Measurements from ENCODE around the gene SLC26A6. TPM values are rescaled to one million over a fixed set of nuclear protein-coding genes. Genes with fewer than 3 reads are reported as not detected.

SLC26A6 gene
- total RNA-seq, 1 experiment from 2014 or later = 55.1 TPM

- TF ChIP-seq CTCF (IDR thresholded peaks at IDR 0.05 in 2 of 3, conservative IDR thresholded peaks at IDR 0.05 in 1 of 3; ENCODE audit: borderline replicate concordance in 1 of 3, insufficient read depth in 1 of 3, low read depth in 2 of 3, low read length in 2 of 3) (no peak), ATF3 (IDR thresholded peaks at IDR 0.05) (no peak), JUND (IDR thresholded peaks at IDR 0.05) (no peak), CBX3 (IDR thresholded peaks at IDR 0.05; ENCODE audit: low read depth) (no peak), EZH2phosphoT487 (IDR thresholded peaks at IDR 0.05; ENCODE audit: borderline replicate concordance) (no peak), EZH2 (IDR thresholded peaks at IDR 0.05) (no peak), EGR1 (IDR thresholded peaks at IDR 0.05; ENCODE audit: low read depth) (no peak), SRF (IDR thresholded peaks at IDR 0.05; ENCODE audit: low read depth) (no peak), FOSL1 (IDR thresholded peaks at IDR 0.05; ENCODE audit: low read depth) (no peak), ELF1 (IDR thresholded peaks at IDR 0.05; ENCODE audit: borderline replicate concordance, low read depth) (no peak)
- DNase-seq (ENCODE audit: low read depth, low spot score) (no peak), ATAC-seq (no peak)
- Histone ChIP-seq H3K4me1 (ENCODE audit: control insufficient read depth in 1 of 2, insufficient read depth in 2 of 2, low read length in 2 of 2) (peaks cover 3% of the 10 kb centered on the region in 2 experiments), H3K27ac (ENCODE audit: low read depth, low read length) (no peak overlapping the region), H3K4me3 (replicated peaks in 1 of 2; ENCODE audit: low read depth in 1 of 2, low read length in 2 of 2) (no peak overlapping the region), H3K36me3 (ENCODE audit: control insufficient read depth in 1 of 2, insufficient read depth in 2 of 2, low read length in 2 of 2) (no peaks in the 10 kb centered on the region), H3K9ac (ENCODE audit: low read length) (no peak overlapping the region), H3K79me2 (ENCODE audit: insufficient read depth, low read length) (no peaks in the 10 kb centered on the region), H3K9me3 (ENCODE audit: control insufficient read depth in 1 of 2, insufficient read depth in 1 of 2, low read depth in 1 of 2, low read length in 2 of 2) (no peaks in the 10 kb centered on the region), H3K27me3 (ENCODE audit: insufficient read depth, low read length) (no peaks in the 10 kb centered on the region), H3K9me2 (ENCODE audit: insufficient read depth) (no peaks in the 10 kb centered on the region), H4K20me1 (ENCODE audit: insufficient read depth) (no peaks in the 10 kb centered on the region), H2AFZ (ENCODE audit: low read depth, low read length, poor library complexity, severe bottlenecking) (no peak overlapping the region), H3K4me2 (ENCODE audit: low read length) (no peak overlapping the region)
- ChIA-PET POLR2A (no interaction called here), RAD21 (ENCODE audit: low non-redundant PET in 1 of 2, low total read pairs in 2 of 2, uncharacterized antibody in 2 of 2, unreplicated experiment in 2 of 2) (no interaction called here), CTCF (no interaction called here)
- intact Hi-C loops (cut with micrococcal nuclease) = no loop called here
- BruUV-seq (replicated peaks) = no TSS peak
Observed at GRCh38 chr3:48641396-48641795, 6.1 kb upstream of the SLC26A6 start.
